ENCODE data around the gene ARHGEF16.
A peak's percentile ranks its signal among the peaks of the same experiment; 100 is the strongest.

The ARHGEF16 gene

GRCh38 chr1:3453891-3454810 lies at the start of gene ARHGEF16:
Gene ARHGEF16, plus strand, starts transcription at chr1:3454665. Its CDS starts 8,420 bp downstream, at chr1:3463085.
- TF ChIP-seq CTCF (IDR thresholded peaks at IDR 0.05; ENCODE audit: low read depth, low read length) = peak; percentile 15
- H3K4me3 ChIP-seq (replicated peaks in 1 of 2; ENCODE audit: low read depth in 2 of 2, low read length in 2 of 2) = peak within 1 kb of the TSS in 1 of 2 donors; percentile 21
- peak; percentile 28 to 34 for DNase-seq (ENCODE audit: low read depth in 2 of 2)

- TF ChIP-seq CTCF (IDR thresholded peaks at IDR 0.05; ENCODE audit: low read depth, low read length) = no peak
- no peak overlapping the region for H3K4me3 ChIP-seq (replicated peaks in 1 of 2; ENCODE audit: low read depth in 2 of 2, low read length in 2 of 2)
- no peak for DNase-seq (ENCODE audit: low read depth in 2 of 2)
Measured at GRCh38 chr1:3404801-3405200, 49.7 kb upstream of the ARHGEF16 start.

GRCh38 chr1:3405491-3405890 lies 49.0 kb upstream of the ARHGEF16 start:
- DNase-seq (ENCODE audit: low read depth in 2 of 2) = no peak
- H3K4me3 ChIP-seq (replicated peaks in 1 of 2; ENCODE audit: low read depth in 2 of 2, low read length in 2 of 2) = no peak overlapping the region
- TF ChIP-seq CTCF (IDR thresholded peaks at IDR 0.05; ENCODE audit: low read depth, low read length) = no peak

- no peak for TF ChIP-seq CTCF (IDR thresholded peaks at IDR 0.05; ENCODE audit: low read depth, low read length)
- no peak for DNase-seq (ENCODE audit: low read depth in 2 of 2)
- no peak overlapping the region for H3K4me3 ChIP-seq (replicated peaks in 1 of 2; ENCODE audit: low read depth in 2 of 2, low read length in 2 of 2)
Measured at GRCh38 chr1:3405974-3406867, 48.2 kb upstream of the ARHGEF16 start.

GRCh38 chr1:3407021-3407420 lies 47.4 kb upstream of the ARHGEF16 start:
- DNase-seq (ENCODE audit: low read depth in 2 of 2) = no peak
- no peak overlapping the region for H3K4me3 ChIP-seq (replicated peaks in 1 of 2; ENCODE audit: low read depth in 2 of 2, low read length in 2 of 2)
- no peak for TF ChIP-seq CTCF (IDR thresholded peaks at IDR 0.05; ENCODE audit: low read depth, low read length)

- no peak for DNase-seq (ENCODE audit: low read depth in 2 of 2)
- H3K4me3 ChIP-seq (replicated peaks in 1 of 2; ENCODE audit: low read depth in 2 of 2, low read length in 2 of 2) = no peak overlapping the region
- TF ChIP-seq CTCF (IDR thresholded peaks at IDR 0.05; ENCODE audit: low read depth, low read length) = no peak
Measured at GRCh38 chr1:3408751-3409266, 45.7 kb upstream of the ARHGEF16 start.
